AG10803 (cell line): ENCODE measurements around the gene DPP8.

ENCODE experiments used
- DNase-seq: peaks from one replicate; pipeline ENCODE4 v3.0.0; 2010; ENCODE audit warnings: low read depth
- H3K4me3 ChIP-seq: 2 replicates; pipeline ENCODE4 v1.5.1; 2011; ENCODE audit warnings: mild to moderate bottlenecking, low read length, control low read depth
- CTCF ChIP-seq: conservative IDR thresholded peaks from 2 replicates; pipeline ENCODE4 v1.5.1; 2011; ENCODE audit warnings: mild to moderate bottlenecking, low read length, control low read depth, inconsistent platforms

Gene DPP8

GRCh38 chr15:65525622-65526021 lies 8.1 kb upstream of the DPP8 start:
- no peak for TF ChIP-seq CTCF
- no peak overlapping the region for H3K4me3 ChIP-seq
- no peak for DNase-seq

- DNase-seq: no peak
- no peak overlapping the region for H3K4me3 ChIP-seq
- TF ChIP-seq CTCF: no peak
These were observed 6.7 kb upstream of the DPP8 start for GRCh38 chr15:65524226-65524625.

- DNase-seq: no peak
- TF ChIP-seq CTCF: no peak
- no peak overlapping the region for H3K4me3 ChIP-seq
These were observed 3.9 kb upstream of the DPP8 start for GRCh38 chr15:65521350-65521749.

- no peak for TF ChIP-seq CTCF
- DNase-seq: no peak
- H3K4me3 ChIP-seq: no peak overlapping the region
These were observed 1.3 kb upstream of the DPP8 start for GRCh38 chr15:65518633-65519285.

- no peak for TF ChIP-seq CTCF
- no peak for DNase-seq
- H3K4me3 ChIP-seq: no peak overlapping the region
These were observed 348 bp upstream of the DPP8 start for GRCh38 chr15:65517866-65518207.

- TF ChIP-seq CTCF: no peak
- H3K4me3 ChIP-seq: no peak overlapping the region
- DNase-seq: peak; percentile 92
These were observed 4.6 kb downstream of the DPP8 start for GRCh38 chr15:65512807-65513416.

GRCh38 chr15:65512189-65512588 lies 5.3 kb downstream of the DPP8 start:
- DNase-seq: no peak

More at GRCh38 chr15:65512189-65512588, 5.3 kb downstream of the DPP8 start:
- no peak for TF ChIP-seq CTCF
- H3K4me3 ChIP-seq: no peak overlapping the region
